ENCODE data around the gene MRPL4.
"Not testable (repeated sequence)": the region's sequence is repeated elsewhere in the genome, so short reads cannot be mapped to it uniquely, and the experiment has no call there.

The MRPL4 gene

DNA sequence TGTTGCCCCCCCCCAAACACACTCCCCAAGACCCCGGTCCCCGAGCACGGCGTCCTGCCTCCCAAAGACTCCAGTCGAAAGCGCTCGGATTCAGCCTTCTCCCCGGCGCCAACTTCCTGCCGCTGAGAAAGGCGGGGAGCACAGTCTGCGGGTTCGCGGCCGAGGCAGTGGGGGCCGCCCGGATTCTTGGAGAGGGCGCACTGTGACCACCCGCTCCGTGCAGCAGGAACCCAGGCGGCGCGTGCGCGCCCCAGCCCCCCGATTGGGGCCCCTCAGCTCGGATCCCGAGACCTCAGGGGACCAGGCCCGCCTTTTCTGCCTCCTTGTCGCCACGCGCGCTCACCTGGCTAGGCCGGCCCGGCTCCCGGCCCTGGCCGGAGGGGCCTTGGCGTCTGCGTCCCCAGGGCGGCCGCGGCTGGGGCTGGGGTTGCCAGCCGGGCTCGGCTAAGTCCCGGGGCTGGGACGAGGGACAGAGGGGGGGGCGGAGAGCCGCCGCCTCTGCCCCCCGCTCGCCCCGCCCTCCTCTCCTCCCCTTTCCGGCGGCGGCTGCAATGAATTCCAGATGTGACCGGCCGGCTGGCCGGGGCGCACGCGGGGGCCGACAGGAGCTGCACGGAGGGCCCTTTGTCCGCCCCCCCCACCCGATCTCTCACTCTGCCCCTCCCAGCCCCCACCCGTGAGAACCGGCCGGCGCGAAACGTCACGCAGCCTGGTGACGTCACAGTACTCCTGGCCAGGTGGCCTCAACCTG lies 21.0 kb upstream of the MRPL4 start, which contains the start of gene S1PR2:
Gene S1PR2 (minus strand): TSS at position 471 of the 751 bp plus-strand sequence. CDS start 6,426 bp downstream, outside the sequence.
- DNase-seq, result peak; percentile 65

GRCh38 chr19:10231612-10232228 lies 20.3 kb upstream of the MRPL4 start:
- no peak for DNase-seq

DNA sequence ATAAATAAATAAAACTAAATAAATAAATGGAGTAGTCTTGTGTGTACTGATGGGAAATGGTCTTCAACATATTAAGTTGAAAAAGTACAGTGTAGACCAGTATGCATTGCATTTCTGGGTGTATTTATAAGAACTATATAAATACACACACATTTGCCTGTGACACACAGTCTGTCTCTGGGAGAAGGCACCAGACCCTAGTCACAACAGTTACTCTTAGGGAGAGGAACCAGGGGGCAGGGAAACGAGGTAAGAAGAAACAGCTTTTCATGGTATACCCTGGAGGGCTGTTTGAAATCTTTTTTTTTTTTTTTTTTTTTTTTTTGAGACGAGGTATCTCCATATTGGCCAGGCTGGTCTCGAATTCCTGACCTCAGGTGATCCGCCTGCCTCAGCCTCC lies 18.1 kb upstream of the MRPL4 start:
- no peak for DNase-seq

- DNase-seq, result no peak
These were observed 17.0 kb upstream of the MRPL4 start for GRCh38 chr19:10235003-10235402.

GRCh38 chr19:10235409-10235808 lies 16.6 kb upstream of the MRPL4 start:
- DNase-seq, result not testable (repeated sequence)

GRCh38 chr19:10237702-10238101 lies 14.3 kb upstream of the MRPL4 start:
- DNase-seq, result no peak

- DNase-seq, result no peak
These were observed 13.7 kb upstream of the MRPL4 start for GRCh38 chr19:10238172-10238783.

DNA sequence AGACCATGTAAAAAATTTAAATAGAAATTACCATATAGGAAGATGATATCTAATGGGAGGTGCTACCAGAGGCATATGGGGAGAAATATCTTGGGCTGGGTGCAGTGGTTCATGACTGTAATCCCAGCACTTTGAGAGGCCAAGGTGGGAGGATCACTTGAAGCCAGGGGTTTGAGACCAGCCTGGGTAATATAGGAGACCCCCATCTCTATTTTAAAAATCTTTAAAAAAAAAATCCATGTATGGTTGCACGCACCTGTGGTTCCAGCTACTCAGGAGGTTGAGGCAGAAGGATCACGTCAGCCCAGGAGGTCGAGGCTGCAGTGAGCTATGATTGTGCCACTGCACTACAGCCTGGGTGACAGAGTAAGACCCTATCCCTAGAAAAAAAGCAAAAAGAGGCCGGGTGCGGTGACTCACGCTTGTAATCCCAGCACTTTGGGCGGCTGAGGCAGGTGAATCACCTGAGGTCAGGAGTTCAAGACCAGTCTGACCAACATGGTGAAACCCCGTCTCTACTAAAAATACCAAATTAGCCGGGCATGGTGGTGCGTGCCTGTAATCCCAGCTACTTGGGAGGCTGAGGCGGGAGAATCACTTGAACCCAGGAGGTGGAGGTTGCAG lies 10.1 kb upstream of the MRPL4 start:
- not testable (repeated sequence) for DNase-seq

- no peak for DNase-seq
These were observed 8.4 kb upstream of the MRPL4 start for GRCh38 chr19:10243606-10244005.

DNA sequence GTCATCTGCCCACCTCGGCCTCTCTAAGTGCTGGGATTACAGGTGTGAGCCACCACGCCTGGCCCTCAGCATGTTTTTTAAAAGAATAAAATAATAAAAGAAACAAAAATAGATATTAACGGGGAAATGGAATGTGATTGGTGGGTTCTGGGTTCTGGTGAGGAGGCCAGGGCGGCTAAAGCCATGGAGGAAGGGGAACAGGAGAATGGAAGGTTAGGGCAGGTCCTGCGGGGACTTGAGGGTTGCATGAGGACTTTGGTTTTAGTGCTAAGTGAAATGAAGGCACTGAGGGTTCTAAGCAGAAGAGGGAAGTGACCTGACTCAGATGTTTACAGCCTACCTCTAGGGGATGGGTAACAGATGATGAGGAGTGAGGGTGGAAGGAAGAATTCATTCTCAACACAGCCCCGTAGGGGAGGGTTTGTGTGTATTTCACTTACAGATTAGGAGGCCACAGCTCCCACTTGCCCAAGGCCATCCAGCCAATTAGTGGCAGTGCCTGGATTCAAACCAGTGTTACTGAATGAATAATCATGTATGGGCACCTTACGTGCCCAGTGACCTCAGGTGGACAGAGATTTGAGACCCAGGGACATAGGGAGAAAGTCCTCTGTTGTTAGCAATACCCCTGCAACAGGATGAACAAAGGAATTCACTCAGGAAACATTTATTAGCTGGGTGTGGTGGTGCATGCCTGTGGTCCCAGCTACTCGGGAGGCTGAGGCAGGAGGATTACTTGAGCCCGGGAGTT lies 6.7 kb upstream of the MRPL4 start:
- no peak for DNase-seq

GRCh38 chr19:10246511-10246910 lies 5.5 kb upstream of the MRPL4 start:
- DNase-seq, result no peak

DNA sequence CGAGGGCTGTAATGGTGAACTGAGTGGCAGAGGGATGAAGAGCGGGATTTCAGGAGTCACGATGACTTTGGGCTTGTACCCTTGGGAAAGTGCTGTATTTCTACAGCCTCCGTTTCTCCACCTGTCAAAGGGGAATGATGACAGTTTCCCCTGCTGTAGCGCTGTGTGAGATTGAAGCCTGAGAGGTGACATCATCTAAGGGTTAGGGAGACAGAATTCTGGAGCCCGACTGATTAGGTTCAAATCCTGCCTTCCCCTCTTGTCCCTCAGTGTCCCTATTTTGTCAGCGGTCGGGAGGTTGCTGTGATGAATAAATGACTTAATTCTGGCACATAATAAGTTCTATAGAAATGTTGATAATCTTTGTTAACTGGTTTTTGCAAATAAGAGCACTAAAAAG lies 693 bp downstream of the MRPL4 start:
- no peak for DNase-seq

- DNase-seq, result no peak
These were observed 2.2 kb downstream of the MRPL4 start for GRCh38 chr19:10254244-10254643.

- DNase-seq, result no peak
These were observed 3.3 kb downstream of the MRPL4 start for GRCh38 chr19:10255358-10255757.

GRCh38 chr19:10256551-10256950 lies 4.5 kb downstream of the MRPL4 start:
- DNase-seq, result no peak

DNA sequence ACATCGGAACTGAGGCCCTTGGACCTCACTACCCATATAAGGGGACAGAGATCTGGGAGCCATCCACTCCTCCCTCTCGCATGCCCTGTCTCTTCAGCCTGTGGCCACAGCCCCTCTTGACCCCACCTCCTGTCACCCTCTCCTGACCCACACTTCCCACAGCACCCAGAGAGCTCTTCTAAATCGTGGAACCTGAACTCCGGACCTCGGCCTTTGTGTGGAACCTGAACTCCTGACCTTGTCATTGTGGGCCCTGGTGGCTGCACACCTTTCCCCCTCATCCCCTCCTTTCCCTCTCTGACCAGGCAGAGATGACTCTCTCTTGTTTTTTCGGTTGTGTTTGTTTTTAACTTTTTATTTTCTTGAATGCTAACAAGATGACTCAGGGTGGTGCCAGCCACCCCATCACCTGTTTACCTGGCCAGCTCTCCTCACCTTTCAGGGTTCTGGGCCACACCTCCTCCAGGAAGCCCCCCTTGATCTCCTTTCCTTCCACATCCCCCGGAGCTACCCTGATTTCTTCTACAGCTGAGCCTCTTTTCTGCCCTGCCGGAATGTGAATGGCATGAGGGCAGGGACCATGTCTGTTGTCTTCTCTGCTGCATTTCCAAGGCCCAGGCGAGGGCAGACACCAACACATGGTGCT lies 5.1 kb downstream of the MRPL4 start:
- DNase-seq, result no peak

DNA sequence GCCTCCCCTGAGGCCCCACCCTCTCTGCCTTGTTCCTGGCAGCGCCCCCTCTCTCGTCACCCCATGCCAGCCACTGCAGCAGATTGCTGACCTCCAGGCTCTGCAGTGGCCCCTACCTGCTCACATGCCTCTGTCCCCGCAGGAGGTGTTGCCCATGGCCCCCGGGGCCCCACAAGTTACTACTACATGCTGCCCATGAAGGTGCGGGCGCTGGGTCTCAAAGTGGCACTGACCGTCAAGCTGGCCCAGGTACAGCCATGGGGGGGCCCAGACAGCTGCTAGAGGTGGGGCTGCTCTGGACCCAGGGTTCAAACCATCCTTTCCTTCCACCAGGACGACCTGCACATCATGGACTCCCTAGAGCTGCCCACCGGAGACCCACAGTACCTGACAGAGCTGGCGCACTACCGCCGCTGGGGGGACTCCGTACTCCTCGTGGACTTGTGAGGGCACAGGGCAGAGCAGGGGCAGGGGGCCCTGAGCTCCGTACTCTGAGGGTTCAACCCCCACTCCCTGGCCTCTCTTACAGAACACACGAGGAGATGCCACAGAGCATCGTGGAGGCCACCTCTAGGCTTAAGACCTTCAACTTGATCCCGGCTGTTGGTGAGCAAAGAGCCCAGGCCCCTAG lies 6.2 kb downstream of the MRPL4 start:
- DNase-seq, result no peak

DNA sequence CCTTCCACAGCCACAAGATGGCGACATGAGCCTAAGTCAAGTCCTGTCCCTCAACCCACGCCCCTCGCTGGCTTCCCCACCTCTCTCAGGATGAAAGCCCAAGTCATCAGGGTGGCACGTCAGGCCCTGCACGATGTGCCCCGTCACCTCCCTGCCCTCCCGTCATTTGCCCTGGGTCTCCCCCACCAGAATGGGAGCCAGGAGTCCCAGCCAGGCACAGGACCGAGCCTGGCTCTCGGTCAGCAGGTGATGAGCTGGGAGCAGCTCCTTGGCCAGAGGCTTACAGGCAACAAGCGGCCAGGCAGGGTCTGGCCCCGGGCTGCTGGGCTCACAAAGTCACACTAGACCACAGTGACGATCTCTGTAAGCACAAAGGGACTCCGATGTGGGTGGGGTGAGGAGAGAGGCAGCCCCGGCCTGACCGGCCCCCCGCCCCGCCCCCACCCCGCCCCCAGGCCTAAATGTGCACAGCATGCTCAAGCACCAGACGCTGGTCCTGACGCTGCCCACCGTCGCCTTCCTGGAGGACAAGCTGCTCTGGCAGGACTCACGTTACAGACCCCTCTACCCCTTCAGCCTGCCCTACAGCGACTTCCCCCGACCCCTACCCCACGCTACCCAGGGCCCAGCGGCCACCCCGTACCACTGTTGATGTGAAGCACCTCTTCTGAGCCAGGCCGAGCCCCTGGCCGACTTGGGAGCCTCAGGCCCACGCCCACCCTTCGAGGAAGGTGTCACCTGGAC lies 7.3 kb downstream of the MRPL4 start:
- peak; percentile 87 for DNase-seq

GRCh38 chr19:10260141-10260584 lies 8.1 kb downstream of the MRPL4 start:
- DNase-seq, result no peak

DNA sequence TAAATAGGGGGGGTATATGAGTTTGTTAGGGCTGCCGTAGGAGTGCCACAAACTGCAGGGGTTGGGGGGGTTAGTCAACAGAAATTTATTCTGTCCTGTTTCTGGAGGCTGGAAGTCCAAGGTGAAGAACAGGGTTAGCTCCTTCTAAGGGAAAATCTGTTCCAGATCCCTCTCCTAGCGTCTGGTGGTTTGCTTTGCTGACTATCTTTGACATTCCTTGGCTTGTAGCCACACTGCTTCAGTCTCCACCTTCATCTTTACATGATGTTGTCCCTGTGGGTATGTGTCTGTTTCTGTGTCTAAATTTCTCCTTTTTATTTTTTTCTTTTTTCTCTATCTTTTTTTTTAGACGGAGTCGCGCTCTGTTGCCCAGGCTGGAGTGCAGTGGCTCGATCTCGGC lies 10.8 kb downstream of the MRPL4 start:
- no peak for DNase-seq

GRCh38 chr19:10266706-10267105 lies 14.7 kb downstream of the MRPL4 start:
- DNase-seq, result no peak
